Measurements from ENCODE around the gene HMOX2. TPM values are rescaled to one million over a fixed set of nuclear protein-coding genes. Genes with fewer than 3 reads are reported as not detected.

The HMOX2 gene
- total RNA-seq, 1 donor from 2014 or later = 126 TPM

GRCh38 chr16:4514606-4515005 is 38.4 kb downstream of the HMOX2 start:
- intact Hi-C loops (cut with DNase I) = loop anchor here (5.0 to 10.0 kb wide), 3 partner anchors 37 to 440 kb away; partner anchors contain the start of genes HMOX2 and SEC14L5
- no peak for ATAC-seq
- DNase-seq (ENCODE audit: missing footprints) = no peak

GRCh38 chr16:4515611-4516233 is 39.5 kb downstream of the HMOX2 start:
- intact Hi-C loops (cut with DNase I) = loop anchor here (5.0 to 10.0 kb wide), 2 partner anchors 72 to 439 kb away; partner anchors contain the start of gene SEC14L5
- no peak for ATAC-seq

GRCh38 chr16:4517812-4518680 is 41.8 kb downstream of the HMOX2 start:
- peak; percentile 21 for ATAC-seq

More at GRCh38 chr16:4515611-4516233, 39.5 kb downstream of the HMOX2 start:
- DNase-seq (ENCODE audit: missing footprints) = no peak

GRCh38 chr16:4519274-4520058 is 43.3 kb downstream of the HMOX2 start:
- intact Hi-C loops (cut with DNase I) = loop anchor here (5.0 to 10.0 kb wide), 2 partner anchors 68 to 435 kb away; partner anchors contain the start of gene SEC14L5
- ATAC-seq = no peak
- no peak for DNase-seq (ENCODE audit: missing footprints)

More at GRCh38 chr16:4517812-4518680, 41.8 kb downstream of the HMOX2 start:
- intact Hi-C loops (cut with DNase I) = loop anchor here (5.0 to 10.0 kb wide), 2 partner anchors 69 to 437 kb away; partner anchors contain the start of gene SEC14L5
- no peak for DNase-seq (ENCODE audit: missing footprints)

GRCh38 chr16:4520913-4521312 is 44.7 kb downstream of the HMOX2 start:
- no peak for ATAC-seq
- intact Hi-C loops (cut with DNase I) = no loop called here
- DNase-seq (ENCODE audit: missing footprints) = no peak

GRCh38 chr16:4522051-4522581 is 45.9 kb downstream of the HMOX2 start:
- DNase-seq (ENCODE audit: missing footprints) (no peak), ATAC-seq (peak; percentile 47)

GRCh38 chr16:4523686-4524085 is 47.5 kb downstream of the HMOX2 start:
- ATAC-seq (no peak), DNase-seq (ENCODE audit: missing footprints) (no peak)
- intact Hi-C loops (cut with DNase I) = no loop called here

More at GRCh38 chr16:4522051-4522581, 45.9 kb downstream of the HMOX2 start:
- intact Hi-C loops (cut with DNase I) = no loop called here

DNA sequence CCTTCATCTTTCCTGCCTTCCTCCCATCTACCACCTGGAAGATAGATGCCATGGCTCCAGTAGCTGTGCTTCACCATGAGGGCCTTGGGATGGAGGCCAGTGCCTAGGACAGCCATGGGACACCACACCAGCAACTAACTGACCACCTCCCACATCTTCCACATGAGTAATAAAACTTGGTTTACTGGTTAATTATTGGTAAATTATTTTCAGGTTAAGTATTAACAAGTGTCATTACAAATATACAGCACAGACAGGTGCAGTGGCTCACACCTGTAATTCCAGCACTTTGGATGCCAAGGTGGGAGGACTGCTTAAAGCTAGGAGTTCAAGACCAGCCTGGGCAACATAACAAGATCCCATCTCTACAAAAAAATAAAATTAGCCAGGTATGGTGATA is 48.4 kb downstream of the HMOX2 start:
- no peak for DNase-seq (ENCODE audit: missing footprints)
- intact Hi-C loops (cut with DNase I) = no loop called here
- no peak for ATAC-seq

GRCh38 chr16:4525069-4525468 is 48.9 kb downstream of the HMOX2 start:
- peak; percentile 43 for ATAC-seq
- intact Hi-C loops (cut with DNase I) = no loop called here
- DNase-seq (ENCODE audit: missing footprints) = no peak

DNA sequence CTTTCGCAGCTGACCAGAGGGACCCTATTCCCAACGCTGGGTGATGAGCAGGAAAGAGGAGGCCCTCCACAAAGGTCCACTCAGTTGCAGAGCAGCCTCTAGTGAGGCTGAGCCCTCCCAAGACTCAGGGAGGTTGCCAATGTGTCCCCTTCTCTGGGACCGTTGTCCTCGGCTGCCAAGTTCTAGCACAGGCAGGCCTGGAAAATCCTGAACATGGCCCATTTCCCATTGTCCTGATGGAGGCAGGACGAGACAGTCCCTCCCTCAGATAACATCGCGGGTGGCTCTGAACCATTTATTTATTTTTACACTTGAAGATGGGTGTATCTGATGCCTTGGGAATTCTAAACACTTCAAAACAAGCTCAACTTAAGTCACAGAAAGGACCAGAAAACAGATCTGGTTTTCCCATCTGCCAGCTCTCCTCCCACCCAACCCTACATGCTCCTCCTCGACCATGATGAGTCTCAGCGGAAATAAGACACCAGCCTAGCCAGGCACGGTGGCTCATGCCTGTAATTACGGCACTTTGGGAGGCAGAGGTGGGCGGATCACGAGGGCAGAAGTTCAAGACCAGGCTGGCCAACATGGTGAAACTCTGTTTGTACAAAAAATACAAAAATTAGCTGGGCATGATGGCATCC is 49.6 kb downstream of the HMOX2 start:
- intact Hi-C loops (cut with DNase I) = no loop called here
- ATAC-seq (no peak), DNase-seq (ENCODE audit: missing footprints) (no peak)

GRCh38 chr16:4529085-4530060 is 53.2 kb downstream of the HMOX2 start:
- no peak for ATAC-seq
- intact Hi-C loops (cut with DNase I) = no loop called here
- no peak for DNase-seq (ENCODE audit: missing footprints)

- no peak for ATAC-seq
- intact Hi-C loops (cut with DNase I) = no loop called here
- no peak for DNase-seq (ENCODE audit: missing footprints)
Observed at GRCh38 chr16:4531811-4532210, 55.6 kb downstream of the HMOX2 start.

- DNase-seq (ENCODE audit: missing footprints) = no peak
- intact Hi-C loops (cut with DNase I) = no loop called here
- no peak for ATAC-seq
Observed at GRCh38 chr16:4532238-4532637, 56.0 kb downstream of the HMOX2 start.

DNA sequence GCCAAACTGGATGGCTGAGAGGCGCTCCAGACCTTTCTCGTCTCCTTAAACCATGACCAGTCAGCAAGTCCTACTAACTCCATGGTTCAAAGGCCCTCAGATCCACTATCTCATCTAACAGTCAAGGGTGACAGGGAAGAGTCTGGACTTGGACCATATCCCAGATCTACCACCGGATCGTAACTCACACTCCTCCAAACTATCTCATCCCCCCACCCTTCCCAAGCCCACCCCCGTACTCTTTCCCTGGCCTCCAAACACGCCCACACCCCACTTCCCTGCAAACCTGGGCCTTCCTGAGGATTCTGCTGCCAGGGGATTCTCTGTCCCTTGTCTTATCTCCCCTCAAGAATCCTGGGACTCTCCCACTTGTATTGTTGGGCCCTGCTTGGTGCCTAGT is 57.3 kb downstream of the HMOX2 start:
- no peak for ATAC-seq
- intact Hi-C loops (cut with DNase I) = no loop called here

DNA sequence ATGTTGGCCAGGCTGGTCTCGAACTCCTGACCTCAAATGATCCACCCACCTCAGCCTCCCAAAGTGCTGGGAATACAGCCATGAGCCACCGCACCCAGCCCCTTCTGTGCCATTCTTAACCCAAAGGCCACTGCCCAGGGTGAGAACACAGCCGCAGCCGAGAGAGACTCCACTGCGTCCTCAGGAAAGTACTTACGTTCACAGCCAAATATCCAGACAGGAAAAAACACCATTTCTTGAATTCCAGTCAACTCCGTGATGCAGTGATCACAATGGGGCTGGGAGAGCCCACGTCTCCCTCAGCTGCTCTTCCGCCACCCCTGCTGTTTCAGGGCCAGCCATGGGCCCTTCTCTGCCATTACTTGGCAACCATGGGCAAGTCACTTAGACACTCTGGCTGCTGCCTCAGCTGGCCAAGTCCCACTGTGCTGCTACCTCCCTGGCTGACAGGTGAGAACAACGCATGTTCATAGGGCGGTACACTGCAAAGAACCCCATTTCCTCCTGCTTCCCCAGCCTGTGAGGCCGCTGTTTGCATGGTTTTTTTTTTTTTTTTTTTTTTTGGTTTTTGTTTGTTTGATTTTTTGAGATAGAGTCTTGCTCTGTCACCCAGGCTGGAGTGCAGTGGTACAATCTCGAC is 58.1 kb downstream of the HMOX2 start:
- DNase-seq (ENCODE audit: missing footprints) = no peak
- no peak for ATAC-seq
- intact Hi-C loops (cut with DNase I) = no loop called here

More for the DNA sequence above, 57.3 kb downstream of the HMOX2 start:
- DNase-seq (ENCODE audit: missing footprints) = no peak

- intact Hi-C loops (cut with DNase I) = no loop called here
Observed at GRCh38 chr16:4535627-4536108, 59.5 kb downstream of the HMOX2 start.

More at GRCh38 chr16:4535627-4536108, 59.5 kb downstream of the HMOX2 start:
- no peak for DNase-seq (ENCODE audit: missing footprints)
- ATAC-seq = no peak
